Left lung (tissue), 10 donors: ENCODE measurements around the gene ASB2. TPM values are rescaled to one million over a fixed set of nuclear protein-coding genes. Genes with fewer than 3 reads are reported as not detected.

ENCODE experiments used
- ATAC-seq: fragments of 200-7000 bp; cut with Tn5 transposase; one replicate; pipeline ENCODE4 v1.9.1; 2020; ENCODE audit warnings: moderate library complexity
- DNase-seq, 4 donors: peaks; one replicate each; pipeline ENCODE4 v3.0.0-alpha.2; 2013 to 2020
- H3K27ac ChIP-seq, 2 donors: fragments of 200-600 bp; sonication (generic) in 1 of 2; one replicate each; pipeline versions ENCODE4 v1.5.0 to v1.8.0; 2020 to 2021
- H3K27me3 ChIP-seq, 2 donors: fragments of 200-600 bp; sonication (generic) in 1 of 2; one replicate each; pipeline versions ENCODE4 v1.5.0 to v1.8.0; 2020 to 2021
- H3K36me3 ChIP-seq, 2 donors: fragments of 200-600 bp; sonication (generic) in 1 of 2; one replicate each; pipeline versions ENCODE4 v1.5.0 to v1.8.0; 2020 to 2021
- H3K4me1 ChIP-seq, 2 donors: fragments of 200-600 bp; one replicate each; pipeline ENCODE4 v1.8.0; 2021
- H3K4me3 ChIP-seq, 2 donors: fragments of 200-600 bp; sonication (generic) in 1 of 2; one replicate each; pipeline versions ENCODE4 v1.5.0 to v1.8.0; 2020 to 2021; ENCODE audit warnings: mild to moderate bottlenecking in 1 of 2
- H3K9me3 ChIP-seq, 2 donors: fragments of 200-600 bp; sonication (generic) in 1 of 2; one replicate each; pipeline versions ENCODE4 v1.5.0 to v1.8.0; 2020 to 2021
- CTCF ChIP-seq, 2 donors: fragments of 200-600 bp; sonication (generic) in 1 of 2; IDR thresholded peaks; one replicate each; pipeline versions ENCODE4 v1.5.0 to v1.8.0; 2021; ENCODE audit warnings: antibody characterized with exemption in 2 of 2
- intact Hi-C, 2 donors: fragments of 100-400 bp; cut with DNase I; formaldehyde crosslinking; loops; one replicate each; pipeline versions ENCODE4 v1.11.2 to v1.14.2; 2022
- polyA plus RNA-seq, 6 donors: library from polyadenylated mRNA; unstranded; fragments of 120-200 nt; gene quantifications; one replicate each; pipeline ENCODE4 v1.2.1, GENCODE V29; 2013; ENCODE audit not compliant: insufficient read length in 6 of 6
- total RNA-seq, 2 donors: library from RNA; stranded (reverse); fragmentation: NEBNext Ultra II Directional; extraction: Animal tissue kit (Norgen Biotek cat#: 25700); gene quantifications; one replicate each; pipeline ENCODE4 v1.2.1, GENCODE V29; 2021
- donor health status: DM: no; HTN: yes; CAD: no.
- donor health status: DM: no; HTN: no; CAD: no.

ASB2 gene
- total and polyA plus RNA-seq, 8 donors = 0.81 to 3.2 (median 1.6) TPM

GRCh38 chr14:93945070-93945399 lies 31.3 kb downstream of the ASB2 start:
- Histone ChIP-seq H3K4me1 (peaks cover 0 to 1% of the 10 kb centered on the region in 2 donors), H3K4me3 (no peak overlapping the region), H3K36me3 (no peaks in the 10 kb centered on the region), H3K27ac (no peak overlapping the region), H3K9me3 (no peaks in the 10 kb centered on the region), H3K27me3 (peaks cover 0 to 11% of the 10 kb centered on the region in 2 donors)
- DNase-seq (no peak), ATAC-seq (no peak)
- intact Hi-C loops = no loop called here
- no peak for TF ChIP-seq CTCF (IDR thresholded peaks at IDR 0.05)

GRCh38 chr14:93944348-93945069 lies 31.9 kb downstream of the ASB2 start:
- intact Hi-C loops = loop anchor here in 1 of 2 donors (5.0 kb wide), 1 partner anchor 58 kb away; no protein-coding TSS in a partner anchor
- Histone ChIP-seq H3K4me1 (peaks cover 0 to 6% of the 10 kb centered on the region in 2 donors), H3K27me3 (peaks cover 0 to 16% of the 10 kb centered on the region in 2 donors), H3K27ac (no peak overlapping the region), H3K4me3 (no peak overlapping the region), H3K36me3 (no peaks in the 10 kb centered on the region), H3K9me3 (no peaks in the 10 kb centered on the region)
- ATAC-seq = no peak
- peak in 1 of 4 donors; percentile 40 for DNase-seq
- TF ChIP-seq CTCF (IDR thresholded peaks at IDR 0.05) = no peak

- no peaks in the 10 kb centered on the region for H3K9me3 ChIP-seq
- H3K27ac ChIP-seq = no peak overlapping the region
- H3K4me3 ChIP-seq = no peak overlapping the region
- intact Hi-C loops = loop anchor here in 1 of 2 donors (5.0 kb wide), 1 partner anchor 58 kb away; no protein-coding TSS in a partner anchor
- peaks cover 0 to 12% of the 10 kb centered on the region in 2 donors for H3K4me1 ChIP-seq
- no peak for ATAC-seq
- peaks cover 5 to 22% of the 10 kb centered on the region in 2 donors for H3K27me3 ChIP-seq
- no peaks in the 10 kb centered on the region for H3K36me3 ChIP-seq
- peak in 1 of 4 donors; percentile 71 for DNase-seq
- TF ChIP-seq CTCF (IDR thresholded peaks at IDR 0.05) = no peak
Observed at GRCh38 chr14:93943930-93944329, 32.4 kb downstream of the ASB2 start.

- no peak overlapping the region for H3K4me3 ChIP-seq
- no peaks in the 10 kb centered on the region for H3K9me3 ChIP-seq
- peaks cover 0 to 15% of the 10 kb centered on the region in 2 donors for H3K4me1 ChIP-seq
- intact Hi-C loops = loop anchor here in 1 of 2 donors (5.0 kb wide), 1 partner anchor 59 kb away; no protein-coding TSS in a partner anchor
- ATAC-seq (no peak), DNase-seq (peak in 1 of 4 donors; percentile 28)
- no peaks in the 10 kb centered on the region for H3K36me3 ChIP-seq
- H3K27ac ChIP-seq = no peak overlapping the region
- H3K27me3 ChIP-seq = peaks cover 13 to 30% of the 10 kb centered on the region in 2 donors
- no peak for TF ChIP-seq CTCF (IDR thresholded peaks at IDR 0.05)
Observed at GRCh38 chr14:93943052-93943451, 33.3 kb downstream of the ASB2 start.

- H3K27ac ChIP-seq = no peak overlapping the region
- H3K9me3 ChIP-seq = no peaks in the 10 kb centered on the region
- intact Hi-C loops = loop anchor here in 1 of 2 donors (5.0 kb wide), 1 partner anchor 61 kb away; no protein-coding TSS in a partner anchor
- DNase-seq (peak in 1 of 4 donors; percentile 68), ATAC-seq (no peak)
- peaks cover 0 to 15% of the 10 kb centered on the region in 2 donors for H3K4me1 ChIP-seq
- H3K27me3 ChIP-seq = peaks cover 15 to 39% of the 10 kb centered on the region in 2 donors
- no peak overlapping the region for H3K4me3 ChIP-seq
- H3K36me3 ChIP-seq = no peaks in the 10 kb centered on the region
- no peak for TF ChIP-seq CTCF (IDR thresholded peaks at IDR 0.05)
Observed at GRCh38 chr14:93941293-93941910, 35.0 kb downstream of the ASB2 start.
